Nephron progenitor cell (in vitro differentiated cells): Measurements from ENCODE around the gene TRIM41.

Experiments used
- DNase-seq: peaks from one replicate; pipeline ENCODE4 v3.0.0; 2021
- H3K27ac Mint-ChIP-seq: 2 replicates; pipeline ENCODE4 v1.8.0; 2021; ENCODE audit warnings: mild to moderate bottlenecking, moderate library complexity, mixed read lengths
- H3K27me3 Mint-ChIP-seq: 2 replicates; pipeline ENCODE4 v1.8.0; 2021; ENCODE audit warnings: mild to moderate bottlenecking, low read depth, mixed read lengths; ENCODE audit not compliant: poor library complexity
- H3K36me3 Mint-ChIP-seq: 2 replicates; pipeline ENCODE4 v1.8.0; 2021; ENCODE audit warnings: low read depth, mixed read lengths
- H3K4me1 Mint-ChIP-seq: 2 replicates; pipeline ENCODE4 v1.8.0; 2021; ENCODE audit warnings: mixed read lengths
- H3K4me3 Mint-ChIP-seq: 2 replicates; pipeline ENCODE4 v1.8.0; 2021; ENCODE audit warnings: mild to moderate bottlenecking, moderate library complexity, mixed read lengths
- H3K9me3 Mint-ChIP-seq: 2 replicates; pipeline ENCODE4 v1.8.0; 2021; ENCODE audit warnings: mild to moderate bottlenecking, moderate library complexity, mixed read lengths
- CTCF ChIP-seq: fragments of 200-600 bp; sonication (generic); IDR thresholded peaks from 2 replicates; pipeline ENCODE4 v1.5.0; 2021; ENCODE audit warnings: antibody characterized with exemption

TRIM41 gene

GRCh38 chr5:181233088-181233800 lies 10.2 kb downstream of the TRIM41 start:
- peak overlapping the region; percentile 92 for H3K27ac Mint-ChIP-seq

GRCh38 chr5:181233801-181234454 lies 10.8 kb downstream of the TRIM41 start:
- peaks cover 3% of the 10 kb centered on the region for H3K4me1 Mint-ChIP-seq
- peak overlapping the region; percentile 92 for H3K27ac Mint-ChIP-seq
- no peak for DNase-seq
- H3K9me3 Mint-ChIP-seq: no peaks in the 10 kb centered on the region
- H3K27me3 Mint-ChIP-seq: peaks cover 7% of the 10 kb centered on the region
- TF ChIP-seq CTCF: no peak
- H3K36me3 Mint-ChIP-seq: peaks cover 54% of the 10 kb centered on the region
- H3K4me3 Mint-ChIP-seq: no peak overlapping the region

More at GRCh38 chr5:181233088-181233800, 10.2 kb downstream of the TRIM41 start:
- no peaks in the 10 kb centered on the region for H3K4me1 Mint-ChIP-seq
- H3K9me3 Mint-ChIP-seq: no peaks in the 10 kb centered on the region
- DNase-seq: no peak
- TF ChIP-seq CTCF: no peak
- H3K36me3 Mint-ChIP-seq: peaks cover 47% of the 10 kb centered on the region
- H3K27me3 Mint-ChIP-seq: peaks cover 3% of the 10 kb centered on the region
- H3K4me3 Mint-ChIP-seq: no peak overlapping the region

- TF ChIP-seq CTCF: no peak
- peaks cover 10% of the 10 kb centered on the region for H3K4me1 Mint-ChIP-seq
- H3K9me3 Mint-ChIP-seq: no peaks in the 10 kb centered on the region
- no peak overlapping the region for H3K4me3 Mint-ChIP-seq
- peaks cover 5% of the 10 kb centered on the region for H3K27me3 Mint-ChIP-seq
- peaks cover 54% of the 10 kb centered on the region for H3K36me3 Mint-ChIP-seq
- peak overlapping the region; percentile 96 for H3K27ac Mint-ChIP-seq
- DNase-seq: no peak
These were observed 11.6 kb downstream of the TRIM41 start for GRCh38 chr5:181234455-181235306.

- Mint-ChIP-seq H3K4me1 (peaks cover 10% of the 10 kb centered on the region), H3K4me3 (no peak overlapping the region), H3K27me3 (peaks cover 5% of the 10 kb centered on the region), H3K27ac (peak overlapping the region; percentile 96), H3K36me3 (peaks cover 51% of the 10 kb centered on the region), H3K9me3 (no peaks in the 10 kb centered on the region)
- DNase-seq: no peak
- TF ChIP-seq CTCF: no peak
These were observed 12.2 kb downstream of the TRIM41 start for GRCh38 chr5:181235323-181235688.

GRCh38 chr5:181235689-181236366 lies 12.7 kb downstream of the TRIM41 start:
- Mint-ChIP-seq H3K36me3 (peaks cover 52% of the 10 kb centered on the region), H3K27ac (peak overlapping the region; percentile 96), H3K4me1 (peaks cover 13% of the 10 kb centered on the region), H3K4me3 (no peak overlapping the region), H3K9me3 (no peaks in the 10 kb centered on the region), H3K27me3 (peaks cover 5% of the 10 kb centered on the region)
- no peak for TF ChIP-seq CTCF
- DNase-seq: no peak
